Stimulated activated CD4-positive, alpha-beta T cell treated with anti-CD3 and anti-CD28 coated beads, TNF-alpha, amount 100 ng/mL, for 48 hours (primary cell): ENCODE measurements around the gene NEK3.
"Not testable (repeated sequence)": the region's sequence is repeated elsewhere in the genome, so short reads cannot be mapped to it uniquely, and the experiment has no call there.

Experiments used
- DNase-seq, 3 donors: peaks; one replicate each; pipeline ENCODE4 v3.0.0-alpha.2; 2020; ENCODE audit warnings: low read depth in 3 of 3

Gene NEK3

GRCh38 chr13:52170828-52171391 lies 11.5 kb upstream of the NEK3 start:
- not testable (repeated sequence) for DNase-seq

- no peak for DNase-seq
Observed at GRCh38 chr13:52169839-52170238, 10.4 kb upstream of the NEK3 start.

GRCh38 chr13:52165411-52165810 lies 6.0 kb upstream of the NEK3 start:
- no peak for DNase-seq

GRCh38 chr13:52164989-52165388 lies 5.6 kb upstream of the NEK3 start:
- DNase-seq: no peak

- DNase-seq: not testable (repeated sequence)
Observed at GRCh38 chr13:52163878-52164277, 4.5 kb upstream of the NEK3 start.

- no peak for DNase-seq
Observed at GRCh38 chr13:52162279-52163101, 3.1 kb upstream of the NEK3 start.

GRCh38 chr13:52161181-52161646 lies 1.8 kb upstream of the NEK3 start:
- DNase-seq: no peak

- DNase-seq: no peak
Observed at GRCh38 chr13:52160506-52160905, 1.1 kb upstream of the NEK3 start.

- no peak for DNase-seq
Observed at GRCh38 chr13:52160053-52160452, 656 bp upstream of the NEK3 start.

- no peak for DNase-seq
Observed at GRCh38 chr13:52158629-52159158, 703 bp downstream of the NEK3 start.

- no peak for DNase-seq
Observed at GRCh38 chr13:52156724-52157261, 2.6 kb downstream of the NEK3 start.

- DNase-seq: no peak
Observed at GRCh38 chr13:52155177-52155576, 4.2 kb downstream of the NEK3 start.

- DNase-seq: no peak
Observed at GRCh38 chr13:52147225-52147624, 12.2 kb downstream of the NEK3 start.

GRCh38 chr13:52141299-52141698 lies 18.1 kb downstream of the NEK3 start:
- no peak for DNase-seq

- DNase-seq: no peak
Observed at GRCh38 chr13:52137489-52137888, 21.9 kb downstream of the NEK3 start.

- DNase-seq: no peak
Observed at GRCh38 chr13:52136763-52137162, 22.6 kb downstream of the NEK3 start.

- DNase-seq: no peak
Observed at GRCh38 chr13:52130641-52131040, 28.8 kb downstream of the NEK3 start.

- DNase-seq: peak; percentile 15 to 48 (median 39)
Observed at GRCh38 chr13:52128714-52129700, 30.4 kb downstream of the NEK3 start, which contains the start of gene NEK5. TSS of gene NEK5 (minus strand) at chr13:52129073. CDS start at chr13:52127482, 1,591 bp downstream.

GRCh38 chr13:52127783-52128702 lies 31.4 kb downstream of the NEK3 start:
- peak; percentile 11 to 33 (median 25) for DNase-seq

- no peak for DNase-seq
Observed at GRCh38 chr13:52127378-52127777, 32.0 kb downstream of the NEK3 start.
